ENCODE measurements around the gene ADAM11.

- TF ChIP-seq CTCF (conservative IDR thresholded peaks at IDR 0.05) (no peak), EZH2 (IDR thresholded peaks at IDR 0.05; ENCODE audit: low read depth) (no peak)
These were observed 9.8 kb downstream of the ADAM11 start for GRCh38 chr17:44768505-44769142.

All from PC-9 (cell line).